GM12878 (cell line): ENCODE results near the gene SFT2D1. TPM values are rescaled to one million over a fixed set of nuclear protein-coding genes. Genes with fewer than 3 reads are reported as not detected.
A peak's percentile ranks its signal among the peaks of the same experiment; 100 is the strongest.

Experiments used
- BHLHE40 ChIP-seq, 2 experiments: fragments of 450-650 bp in 1 of 2; IDR thresholded peaks; 2 replicates each; pipeline ENCODE4 v1.6.1; 2011 to 2017; ENCODE audit warnings: low read depth in 2 of 2, borderline replicate concordance in 1 of 2, improper control_type of control experiment in 1 of 2, low read length in 1 of 2, mild to moderate bottlenecking in 1 of 2
- BMI1 ChIP-seq: fragments of 450-650 bp; IDR thresholded peaks from 2 replicates; pipeline ENCODE4 v1.6.1; 2016; ENCODE audit warnings: mild to moderate bottlenecking, moderate library complexity, borderline replicate concordance
- BRCA1 ChIP-seq: IDR thresholded peaks from 2 replicates; pipeline ENCODE4 v1.6.1; 2011; ENCODE audit warnings: low read depth, low read length, improper control_type of control experiment
- CREB1 ChIP-seq: IDR thresholded peaks from 2 replicates; pipeline ENCODE4 v1.6.1; 2012; ENCODE audit warnings: low read depth, mild to moderate bottlenecking, inconsistent platforms
- CREM ChIP-seq: IDR thresholded peaks from 2 replicates; pipeline ENCODE4 v1.6.1; 2014; ENCODE audit warnings: antibody characterized with exemption, low read depth
- DPF2 ChIP-seq: fragments of 450-650 bp; IDR thresholded peaks from 2 replicates; pipeline ENCODE4 v1.6.1; 2017; ENCODE audit warnings: mild to moderate bottlenecking
- E4F1 ChIP-seq: fragments of 450-650 bp; IDR thresholded peaks from 2 replicates; pipeline ENCODE4 v1.6.1; 2018; ENCODE audit warnings: borderline replicate concordance, mild to moderate bottlenecking; ENCODE audit not compliant: partially characterized antibody
- IKZF1 ChIP-seq: fragments of 450-650 bp; conservative IDR thresholded peaks from 2 replicates; pipeline ENCODE4 v1.6.1; 2017; ENCODE audit warnings: antibody characterized with exemption, mild to moderate bottlenecking
- IKZF2 ChIP-seq, 2 experiments: fragments of 450-650 bp; IDR thresholded peaks; 2 replicates each; pipeline ENCODE4 v1.6.1; 2017; ENCODE audit warnings: mild to moderate bottlenecking in 2 of 2, moderate library complexity in 2 of 2
- MYC ChIP-seq: IDR thresholded peaks from 2 replicates; pipeline ENCODE4 v1.6.1; 2011; ENCODE audit warnings: mild to moderate bottlenecking, low read length, moderate library complexity, inconsistent platforms; ENCODE audit not compliant: insufficient read depth, insufficient replicate concordance, insufficient read length, severe bottlenecking
- NR2C1 ChIP-seq: fragments of 450-650 bp; IDR thresholded peaks from 2 replicates; pipeline ENCODE4 v1.6.1; 2017; ENCODE audit warnings: antibody characterized with exemption, mild to moderate bottlenecking, moderate library complexity
- PAX5 ChIP-seq: IDR thresholded peaks from 2 replicates; pipeline ENCODE4 v1.6.1; 2011; ENCODE audit warnings: low read depth, low read length, borderline replicate concordance
- PML ChIP-seq: IDR thresholded peaks from 2 replicates; pipeline ENCODE4 v1.6.1; 2012; ENCODE audit warnings: low read length, inconsistent platforms
- RELA ChIP-seq: fragments of 450-650 bp; IDR thresholded peaks from 2 replicates; pipeline ENCODE4 v1.8.0; 2014; ENCODE audit warnings: borderline replicate concordance; ENCODE audit not compliant: partially characterized antibody
- SMAD1 ChIP-seq: fragments of 450-650 bp; IDR thresholded peaks from 2 replicates; pipeline ENCODE4 v1.6.1; 2018; ENCODE audit warnings: mild to moderate bottlenecking, low read depth; ENCODE audit not compliant: partially characterized antibody
- STAT1 ChIP-seq: fragments of 450-650 bp; conservative IDR thresholded peaks from 2 replicates; pipeline ENCODE4 v1.6.1; 2014; ENCODE audit warnings: antibody characterized with exemption, mild to moderate bottlenecking
- TCF3 ChIP-seq: IDR thresholded peaks from 2 replicates; pipeline ENCODE4 v1.6.1; 2012; ENCODE audit warnings: low read depth, mild to moderate bottlenecking, low read length, borderline replicate concordance; ENCODE audit not compliant: insufficient read depth
- ZNF207 ChIP-seq: fragments of 450-650 bp; IDR thresholded peaks from 2 replicates; pipeline ENCODE4 v1.6.1; 2014; ENCODE audit warnings: antibody characterized with exemption, mild to moderate bottlenecking, borderline replicate concordance
- ZSCAN29 ChIP-seq: fragments of 450-650 bp; IDR thresholded peaks from 2 replicates; pipeline ENCODE4 v1.6.1; 2017; ENCODE audit warnings: mild to moderate bottlenecking, moderate library complexity
- polyA plus RNA-seq, 11 experiments: library from polyadenylated mRNA; depleted of rRNA in 4 of 11; unstranded in 6 of 11; stranded (reverse) in 5 of 11; fragments of >200 nt; fragmentation: Nextera tagmentation in 4 of 11; fragmentation: Illumina TruSeq in 1 of 11; extraction: Ambion mirVana in 4 of 11; extraction: Trizol in 1 of 11; gene quantifications; 1 replicate in 1 of 11; 2 replicates in 10 of 11; pipeline versions ENCODE4 v1.2.1 to v1.2.3, GENCODE V29; 2011 to 2016; ENCODE audit warnings: inconsistent platforms in 2 of 11, missing spikeins in 2 of 11, low read depth in 1 of 11
- total RNA-seq, 4 experiments: library from RNA; depleted of rRNA in 3 of 4; stranded (reverse); fragments of >200 nt in 3 of 4; fragmentation: Illumina TruSeq in 1 of 4; extraction: Trizol in 1 of 4; gene quantifications; 2 replicates each; pipeline versions ENCODE4 v1.2.1 to v1.2.3, GENCODE V29; 2013 to 2021
- TF ChIP-seq, protein P1 (sequence below): IDR thresholded peaks from 2 replicates; pipeline ENCODE4 v1.6.1; 2011; ENCODE audit warnings: low read depth, low read length, improper control_type of control experiment, borderline replicate concordance
- TF ChIP-seq, protein P2 (sequence below): fragments of 450-650 bp; IDR thresholded peaks from 2 replicates; pipeline ENCODE4 v1.6.1; 2017; ENCODE audit warnings: mild to moderate bottlenecking, moderate library complexity

Gene SFT2D1
- total and polyA plus RNA-seq, 10 of the 15 experiments (the other 5 are each of a cell fraction or from before 2014, with no cell fraction given) = 69.5 to 281 (median 124) TPM

GRCh38 chr6:166307082-166308032, 35.0 kb downstream of the SFT2D1 start (continued):
- TF ChIP-seq BMI1 = no peak
- TF ChIP-seq BRCA1 = no peak
- TF ChIP-seq DPF2 = no peak
- no peak for TF ChIP-seq MYC
- TF ChIP-seq IKZF2 (IDR thresholded peaks at IDR 0.05) = no peak
- no peak for TF ChIP-seq SMAD1
- peak; percentile 70 for TF ChIP-seq IKZF1
- TF ChIP-seq E4F1 = no peak
- TF ChIP-seq, protein P1, sequence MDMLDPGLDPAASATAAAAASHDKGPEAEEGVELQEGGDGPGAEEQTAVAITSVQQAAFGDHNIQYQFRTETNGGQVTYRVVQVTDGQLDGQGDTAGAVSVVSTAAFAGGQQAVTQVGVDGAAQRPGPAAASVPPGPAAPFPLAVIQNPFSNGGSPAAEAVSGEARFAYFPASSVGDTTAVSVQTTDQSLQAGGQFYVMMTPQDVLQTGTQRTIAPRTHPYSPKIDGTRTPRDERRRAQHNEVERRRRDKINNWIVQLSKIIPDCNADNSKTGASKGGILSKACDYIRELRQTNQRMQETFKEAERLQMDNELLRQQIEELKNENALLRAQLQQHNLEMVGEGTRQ = no peak
- TF ChIP-seq ZSCAN29 = no peak
- no peak for TF ChIP-seq ZNF207
- TF ChIP-seq RELA = no peak
- no peak for TF ChIP-seq NR2C1
- TF ChIP-seq CREM = no peak
- TF ChIP-seq TCF3 = no peak
- no peak for TF ChIP-seq PML
- no peak for TF ChIP-seq CREB1
- no peak for TF ChIP-seq STAT1
- TF ChIP-seq PAX5 = no peak
- TF ChIP-seq, protein P2, sequence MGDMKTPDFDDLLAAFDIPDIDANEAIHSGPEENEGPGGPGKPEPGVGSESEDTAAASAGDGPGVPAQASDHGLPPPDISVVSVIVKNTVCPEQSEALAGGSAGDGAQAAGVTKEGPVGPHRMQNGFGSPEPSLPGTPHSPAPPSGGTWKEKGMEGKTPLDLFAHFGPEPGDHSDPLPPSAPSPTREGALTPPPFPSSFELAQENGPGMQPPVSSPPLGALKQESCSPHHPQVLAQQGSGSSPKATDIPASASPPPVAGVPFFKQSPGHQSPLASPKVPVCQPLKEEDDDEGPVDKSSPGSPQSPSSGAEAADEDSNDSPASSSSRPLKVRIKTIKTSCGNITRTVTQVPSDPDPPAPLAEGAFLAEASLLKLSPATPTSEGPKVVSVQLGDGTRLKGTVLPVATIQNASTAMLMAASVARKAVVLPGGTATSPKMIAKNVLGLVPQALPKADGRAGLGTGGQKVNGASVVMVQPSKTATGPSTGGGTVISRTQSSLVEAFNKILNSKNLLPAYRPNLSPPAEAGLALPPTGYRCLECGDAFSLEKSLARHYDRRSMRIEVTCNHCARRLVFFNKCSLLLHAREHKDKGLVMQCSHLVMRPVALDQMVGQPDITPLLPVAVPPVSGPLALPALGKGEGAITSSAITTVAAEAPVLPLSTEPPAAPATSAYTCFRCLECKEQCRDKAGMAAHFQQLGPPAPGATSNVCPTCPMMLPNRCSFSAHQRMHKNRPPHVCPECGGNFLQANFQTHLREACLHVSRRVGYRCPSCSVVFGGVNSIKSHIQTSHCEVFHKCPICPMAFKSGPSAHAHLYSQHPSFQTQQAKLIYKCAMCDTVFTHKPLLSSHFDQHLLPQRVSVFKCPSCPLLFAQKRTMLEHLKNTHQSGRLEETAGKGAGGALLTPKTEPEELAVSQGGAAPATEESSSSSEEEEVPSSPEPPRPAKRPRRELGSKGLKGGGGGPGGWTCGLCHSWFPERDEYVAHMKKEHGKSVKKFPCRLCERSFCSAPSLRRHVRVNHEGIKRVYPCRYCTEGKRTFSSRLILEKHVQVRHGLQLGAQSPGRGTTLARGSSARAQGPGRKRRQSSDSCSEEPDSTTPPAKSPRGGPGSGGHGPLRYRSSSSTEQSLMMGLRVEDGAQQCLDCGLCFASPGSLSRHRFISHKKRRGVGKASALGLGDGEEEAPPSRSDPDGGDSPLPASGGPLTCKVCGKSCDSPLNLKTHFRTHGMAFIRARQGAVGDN = peak; percentile 82
- peak in 1 of 2 experiments; percentile 60; a peak in 2 of 4 replicates for TF ChIP-seq BHLHE40 (IDR thresholded peaks at IDR 0.05; ENCODE audit: borderline replicate concordance in 1 of 2, low read depth in 2 of 2, low read length in 1 of 2)
